NCI-H82 treated with DMSO at 0.1 percent for 48 hours (cell line): ENCODE data around the gene NPNT.
"Not testable (repeated sequence)": the region's sequence is repeated elsewhere in the genome, so short reads cannot be mapped to it uniquely, and the experiment has no call there.

Experiments
- DNase-seq: peaks from one replicate; lab custom pipeline; 2025; ENCODE audit not compliant: unreplicated experiment; lab: John Stamatoyannopoulos, UW

The NPNT gene, protein sequence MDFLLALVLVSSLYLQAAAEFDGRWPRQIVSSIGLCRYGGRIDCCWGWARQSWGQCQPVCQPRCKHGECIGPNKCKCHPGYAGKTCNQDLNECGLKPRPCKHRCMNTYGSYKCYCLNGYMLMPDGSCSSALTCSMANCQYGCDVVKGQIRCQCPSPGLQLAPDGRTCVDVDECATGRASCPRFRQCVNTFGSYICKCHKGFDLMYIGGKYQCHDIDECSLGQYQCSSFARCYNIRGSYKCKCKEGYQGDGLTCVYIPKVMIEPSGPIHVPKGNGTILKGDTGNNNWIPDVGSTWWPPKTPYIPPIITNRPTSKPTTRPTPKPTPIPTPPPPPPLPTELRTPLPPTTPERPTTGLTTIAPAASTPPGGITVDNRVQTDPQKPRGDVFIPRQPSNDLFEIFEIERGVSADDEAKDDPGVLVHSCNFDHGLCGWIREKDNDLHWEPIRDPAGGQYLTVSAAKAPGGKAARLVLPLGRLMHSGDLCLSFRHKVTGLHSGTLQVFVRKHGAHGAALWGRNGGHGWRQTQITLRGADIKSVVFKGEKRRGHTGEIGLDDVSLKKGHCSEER

DNA sequence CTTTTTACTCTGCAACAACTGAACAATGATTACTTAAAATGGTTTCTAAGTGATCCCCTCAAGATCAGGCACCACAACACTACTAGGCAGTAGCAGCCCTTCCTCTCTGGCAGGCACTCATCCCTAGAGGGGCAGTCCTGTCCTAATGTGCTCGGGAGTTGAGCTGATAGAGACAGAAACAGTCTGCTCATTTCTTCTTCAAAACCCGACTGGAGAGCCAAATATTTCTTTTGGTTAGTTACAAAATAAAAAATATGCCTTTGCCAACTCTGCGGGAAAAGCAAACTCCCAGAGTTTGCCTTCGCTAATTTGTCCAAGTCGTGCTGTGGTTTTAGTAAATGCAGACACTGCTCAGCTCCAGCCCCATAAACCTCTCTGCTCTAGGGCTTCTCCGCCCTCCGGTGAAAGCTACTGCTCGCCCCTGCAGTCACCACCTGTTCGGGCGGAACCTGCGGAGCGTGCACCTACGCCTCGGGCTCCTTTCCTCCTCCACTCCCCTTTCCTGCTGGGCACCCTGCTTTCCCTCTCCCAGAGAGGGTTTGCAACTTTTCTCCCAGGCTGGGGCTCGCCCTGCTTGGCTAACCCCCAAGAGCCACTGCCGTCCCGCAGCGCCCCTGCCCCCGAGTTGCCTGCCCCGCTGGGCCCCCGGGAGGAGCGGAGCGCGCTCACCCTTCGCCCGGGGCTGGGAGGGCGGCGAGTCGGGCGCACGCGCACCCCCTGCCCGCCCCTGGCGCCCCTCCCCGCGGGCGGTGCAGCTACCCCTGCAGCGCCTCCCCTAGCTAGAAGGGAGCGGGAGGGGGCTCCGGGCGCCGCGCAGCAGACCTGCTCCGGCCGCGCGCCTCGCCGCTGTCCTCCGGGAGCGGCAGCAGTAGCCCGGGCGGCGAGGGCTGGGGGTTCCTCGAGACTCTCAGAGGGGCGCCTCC is at the start of gene NPNT:
NPNT (plus strand) TSS at position 812 of the 923 bp plus-strand sequence. CDS start 182 bp downstream, outside the sequence.
- no peak for DNase-seq

GRCh38 chr4:105845559-105845958 is 49.7 kb upstream of the NPNT start:
- no peak for DNase-seq

- not testable (repeated sequence) for DNase-seq
Measured at GRCh38 chr4:105848359-105848758, 46.9 kb upstream of the NPNT start.

- no peak for DNase-seq
Measured at GRCh38 chr4:105851196-105851595, 44.1 kb upstream of the NPNT start.

GRCh38 chr4:105852230-105852629 is 43.0 kb upstream of the NPNT start:
- not testable (repeated sequence) for DNase-seq

DNA sequence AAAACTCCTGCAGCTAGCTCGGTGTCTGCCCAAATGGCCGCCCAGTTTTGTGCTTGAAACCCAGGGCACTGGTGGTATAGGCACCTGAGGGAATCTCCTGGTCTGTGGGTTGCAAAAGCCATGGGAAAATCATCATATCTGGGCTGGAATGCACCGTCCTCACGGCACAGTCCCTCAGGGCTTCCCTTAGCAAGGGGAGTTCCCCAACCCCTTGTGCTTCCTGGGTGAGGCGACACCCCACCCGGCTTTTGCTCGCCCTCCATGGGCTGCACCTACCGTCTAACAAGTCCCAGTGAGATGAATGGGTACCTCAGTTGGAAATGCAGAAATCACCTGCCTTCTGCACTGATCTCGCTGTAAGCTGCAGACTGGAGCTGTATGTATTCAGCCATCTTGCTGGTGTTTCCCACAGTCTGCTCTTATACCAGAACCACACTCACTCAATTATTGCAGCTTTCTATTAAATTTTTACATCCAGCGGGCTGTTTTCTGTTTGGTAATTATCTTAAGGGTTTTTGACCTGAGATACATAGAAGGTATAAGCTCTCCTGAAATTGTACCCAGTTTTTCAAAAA is 36.7 kb upstream of the NPNT start:
- DNase-seq = no peak

DNA sequence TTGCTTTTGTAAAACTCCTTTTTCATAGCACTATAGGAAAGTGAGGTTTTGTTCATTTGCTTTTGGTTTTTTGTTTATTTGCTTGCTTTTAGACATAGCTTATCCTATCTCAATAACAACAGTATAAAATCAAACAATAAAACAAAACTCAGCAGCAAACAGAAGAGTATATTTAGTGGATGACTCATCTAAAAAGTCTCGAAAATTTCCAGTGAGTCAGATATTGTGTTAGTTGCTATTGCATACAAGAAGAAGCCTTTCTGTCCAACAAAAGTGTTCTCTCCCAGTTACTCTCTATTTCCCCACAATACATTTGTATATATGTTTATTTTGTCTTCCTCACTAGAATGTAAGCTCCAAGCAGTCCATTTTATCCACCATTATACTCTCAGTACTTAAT is 36.0 kb upstream of the NPNT start:
- DNase-seq = no peak

- DNase-seq = no peak
Measured at GRCh38 chr4:105870963-105871362, 24.3 kb upstream of the NPNT start.

DNA sequence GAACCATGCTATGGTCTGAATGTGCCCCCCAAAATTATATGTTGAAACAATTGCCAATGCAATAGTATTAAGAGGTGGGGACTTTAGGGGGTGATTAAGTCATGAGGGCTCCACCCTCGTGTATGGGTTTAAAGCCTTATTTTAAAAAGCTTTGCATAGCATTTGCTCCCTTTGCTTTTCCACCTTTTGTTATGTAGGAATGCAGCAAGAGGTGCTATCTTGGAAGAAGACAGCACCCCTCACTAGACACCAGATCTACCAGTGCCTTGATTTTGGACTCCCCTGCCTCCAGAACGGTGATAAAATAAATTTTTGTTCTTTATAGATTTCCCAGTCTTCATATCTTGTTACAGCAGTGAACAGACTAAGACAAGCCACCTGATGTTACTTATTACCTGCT is 23.3 kb upstream of the NPNT start:
- DNase-seq = no peak

GRCh38 chr4:105875233-105875632 is 20.0 kb upstream of the NPNT start:
- DNase-seq = no peak

GRCh38 chr4:105878668-105879067 is 16.6 kb upstream of the NPNT start:
- DNase-seq = no peak

GRCh38 chr4:105887508-105887907 is 7.8 kb upstream of the NPNT start:
- DNase-seq = no peak

DNA sequence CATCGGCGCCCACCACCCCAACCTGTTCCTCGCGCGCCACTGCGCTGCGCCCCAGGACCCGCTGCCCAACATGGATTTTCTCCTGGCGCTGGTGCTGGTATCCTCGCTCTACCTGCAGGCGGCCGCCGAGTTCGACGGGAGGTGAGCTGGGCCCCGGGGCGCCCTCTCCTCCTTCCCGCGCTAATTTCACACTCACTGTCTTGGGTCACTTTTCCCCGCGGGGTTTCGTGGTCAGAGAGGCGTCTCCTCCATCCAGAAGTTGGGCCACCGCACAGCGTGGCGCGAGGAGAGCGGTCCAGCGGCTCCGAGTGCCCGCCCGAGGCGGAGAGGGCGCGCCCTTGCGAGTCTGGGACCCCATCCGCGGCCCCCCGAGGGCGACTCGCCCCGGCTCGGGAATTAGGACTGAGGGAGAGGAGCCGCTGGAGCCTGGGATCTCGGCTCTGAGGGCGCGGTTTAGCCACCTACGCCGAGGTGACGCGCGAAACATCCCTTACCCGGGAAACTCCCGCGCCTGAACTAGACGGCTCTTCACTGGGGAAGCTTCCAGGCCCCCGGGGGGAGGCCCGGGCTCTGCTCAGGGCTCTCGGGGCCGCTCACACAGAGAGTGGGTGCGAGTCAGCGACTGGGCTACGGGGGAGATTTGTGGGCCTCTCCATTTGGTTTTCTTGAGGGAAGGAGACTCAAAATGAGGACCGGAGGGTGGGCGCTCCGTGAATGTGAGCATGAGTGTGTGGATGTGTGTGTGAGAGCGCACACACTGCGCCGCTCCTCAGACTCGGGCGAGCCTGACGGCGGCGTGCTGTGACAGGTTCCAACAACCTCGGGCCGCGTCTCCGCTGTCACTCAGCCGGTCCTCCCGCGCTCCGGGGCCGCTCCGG is 551 bp downstream of the NPNT start:
- no peak for DNase-seq

- DNase-seq = no peak
Measured at GRCh38 chr4:105896461-105896942, 1.2 kb downstream of the NPNT start.

DNA sequence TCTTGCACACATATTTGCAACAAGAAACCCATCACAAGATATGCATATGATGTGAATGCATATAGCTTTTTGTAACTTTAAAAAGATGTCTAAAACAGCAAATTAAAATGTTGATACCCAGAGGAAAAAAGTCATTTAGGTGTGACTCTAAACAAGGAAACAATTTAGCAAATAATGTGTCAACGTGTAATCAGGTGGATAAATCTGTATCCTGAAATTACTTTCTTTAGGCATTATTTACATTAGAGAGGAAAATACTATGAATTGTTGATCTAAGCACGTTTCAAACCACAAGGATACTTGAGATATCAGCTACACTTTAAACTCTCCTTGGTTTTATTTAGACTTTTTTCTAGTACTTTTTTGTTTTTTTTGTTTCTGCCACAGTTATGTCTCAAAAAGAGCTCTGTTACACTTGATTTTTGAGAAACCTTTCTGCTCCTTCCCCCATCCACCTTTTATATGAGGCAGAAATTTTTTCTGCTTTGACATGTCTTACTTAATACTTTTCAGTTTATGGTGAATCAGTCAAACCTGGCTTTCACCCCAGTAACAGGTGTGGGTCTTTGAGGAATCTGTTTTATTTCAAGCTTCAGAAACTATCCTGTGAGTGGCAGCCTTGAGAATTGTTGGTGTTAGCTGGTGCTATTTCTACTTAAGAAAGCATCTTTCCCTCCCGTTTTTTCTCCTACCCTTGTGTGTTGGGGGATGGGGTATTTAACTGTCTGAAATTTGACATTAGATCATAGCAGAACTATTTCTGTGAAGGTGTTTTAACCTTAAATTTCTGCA is 1.9 kb downstream of the NPNT start:
- no peak for DNase-seq

DNA sequence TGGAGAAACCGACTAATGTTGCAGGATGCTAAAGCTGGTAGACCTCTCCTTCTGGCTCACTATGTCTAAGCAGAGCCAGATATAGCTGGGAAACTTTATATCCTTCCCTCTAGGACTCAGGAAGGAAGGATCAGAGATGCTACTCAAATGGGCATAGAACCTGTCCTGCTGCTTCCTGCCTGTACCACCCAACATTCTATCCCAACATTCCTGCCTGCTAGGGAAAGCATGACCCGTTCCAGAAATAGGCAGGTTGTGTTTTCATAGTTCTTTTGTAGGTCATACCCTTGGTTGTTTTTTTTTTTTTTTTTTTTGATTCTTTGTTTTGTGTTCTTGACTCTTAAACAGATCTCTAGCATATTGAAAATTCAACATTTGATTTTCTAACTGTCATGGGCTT is 5.3 kb downstream of the NPNT start:
- DNase-seq = no peak

- DNase-seq = no peak
Measured at GRCh38 chr4:105902550-105903262, 7.4 kb downstream of the NPNT start.

DNA sequence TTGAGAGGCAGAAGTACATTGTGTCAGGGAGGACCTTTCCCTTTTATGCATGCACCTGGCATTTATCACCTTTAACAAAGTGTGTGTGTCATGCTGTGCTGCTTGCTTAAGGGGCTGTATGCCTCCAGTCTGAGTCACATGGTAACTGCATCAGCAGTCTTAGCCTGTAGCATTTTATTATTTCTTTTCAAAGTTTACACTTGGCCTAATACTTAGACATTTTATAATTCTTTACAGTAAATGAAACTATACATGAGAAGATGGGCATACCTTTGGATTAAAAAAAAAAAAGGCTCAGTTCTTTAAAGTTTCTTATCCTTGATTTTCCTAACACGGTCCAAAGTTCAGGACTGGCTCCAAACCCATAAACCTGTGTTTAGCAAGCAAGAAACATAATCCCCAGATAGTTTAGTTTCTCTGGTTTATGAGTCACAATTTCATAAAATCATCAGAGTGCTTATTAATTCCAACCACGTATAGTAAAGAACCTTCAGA is 14.6 kb downstream of the NPNT start:
- DNase-seq = no peak

DNA sequence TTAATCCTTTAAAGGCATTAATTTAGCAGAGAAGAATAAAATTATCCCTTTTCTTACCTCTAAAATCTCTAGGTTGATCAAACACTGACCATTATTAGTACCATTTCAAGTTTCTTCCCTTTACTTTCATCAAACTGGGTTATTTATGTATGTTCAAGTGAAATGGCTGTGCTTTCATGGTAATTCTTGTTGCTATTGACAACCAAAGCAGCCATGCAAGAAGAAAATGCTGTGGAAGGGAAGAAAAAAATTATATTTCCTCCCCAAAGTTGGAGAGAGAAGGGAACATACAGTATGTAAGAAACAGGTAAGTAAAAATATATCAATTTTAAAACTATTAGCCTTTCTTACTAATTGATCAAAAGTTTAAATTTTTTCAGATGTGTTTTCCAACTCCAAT is 16.2 kb downstream of the NPNT start:
- DNase-seq = no peak
